Measurements from ENCODE around the gene TTC27. TPM values are rescaled to one million over a fixed set of nuclear protein-coding genes. Genes with fewer than 3 reads are reported as not detected.
A peak's percentile ranks its signal among the peaks of the same experiment; 100 is the strongest.

The TTC27 gene
- total RNA-seq: 10 to 100 TPM; 14.9 to 20.9 TPM

DNA sequence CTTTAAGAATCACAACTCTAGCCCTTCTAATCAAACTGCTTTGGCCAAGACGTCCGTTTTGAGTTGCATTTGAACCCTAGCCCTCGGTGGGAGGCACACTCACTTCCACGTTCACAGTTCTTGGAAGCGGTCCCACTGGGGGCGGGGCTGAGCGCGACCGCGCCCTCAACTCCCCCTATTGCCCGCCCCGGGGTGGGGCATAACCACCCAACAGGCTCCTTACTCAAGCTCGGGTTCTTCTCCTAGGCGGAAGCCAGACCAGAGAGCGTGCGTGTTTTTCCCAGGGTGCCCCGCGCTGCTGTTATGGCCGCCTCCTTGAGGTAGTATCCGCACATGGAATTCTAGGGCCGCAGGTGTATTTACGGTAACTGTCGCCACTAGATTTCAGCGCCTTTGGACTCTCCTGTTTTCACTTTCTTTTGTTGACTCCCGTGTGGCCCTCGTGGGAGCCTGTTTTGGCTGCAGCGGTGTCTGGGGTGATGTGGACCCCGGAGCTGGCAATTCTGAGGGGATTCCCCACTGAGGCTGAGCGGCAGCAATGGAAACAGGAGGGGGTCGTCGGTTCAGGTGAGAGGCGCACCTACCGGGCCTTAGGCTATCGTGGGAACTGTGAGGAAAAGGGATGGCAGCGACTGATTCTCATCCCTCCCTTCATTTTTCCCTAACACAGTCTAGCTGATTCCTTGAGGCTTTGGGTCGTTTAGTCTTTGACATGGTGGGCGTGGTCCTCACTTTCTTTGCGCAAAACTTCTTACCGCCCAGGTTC is at the start of gene TTC27:
TTC27 (plus strand) TSS at position 237 of the 766 bp plus-strand sequence; CDS start at position 480, 243 bp downstream.
- Mint-ChIP-seq H3K27me3 (ENCODE audit: low read depth) (no peaks in the 10 kb centered on the region), H3K4me1 (ENCODE audit: low read depth) (peaks cover 24% of the 10 kb centered on the region), H3K9me3 (ENCODE audit: insufficient read depth) (no peaks in the 10 kb centered on the region), H3K4me3 (peak within 1 kb of the TSS; percentile 94), H3K27ac (peak within 1 kb of the TSS; percentile 82), H3K36me3 (ENCODE audit: low read depth) (peaks cover 16% of the 10 kb centered on the region)
- peak; percentile 97 for DNase-seq
- ChIA-PET POLR2A (interaction anchor here (0.6 to 1.2 kb wide), 2 partner anchors 9 to 47 kb away, joined by 3 to 6 read pairs; no protein-coding TSS in a partner anchor), CTCF (interaction anchor here (0.6 to 1.0 kb wide), 2 partner anchors 51 to 68 kb away, joined by 3 to 4 read pairs; no protein-coding TSS in a partner anchor)
- peak; percentile 100 for ATAC-seq

DNA sequence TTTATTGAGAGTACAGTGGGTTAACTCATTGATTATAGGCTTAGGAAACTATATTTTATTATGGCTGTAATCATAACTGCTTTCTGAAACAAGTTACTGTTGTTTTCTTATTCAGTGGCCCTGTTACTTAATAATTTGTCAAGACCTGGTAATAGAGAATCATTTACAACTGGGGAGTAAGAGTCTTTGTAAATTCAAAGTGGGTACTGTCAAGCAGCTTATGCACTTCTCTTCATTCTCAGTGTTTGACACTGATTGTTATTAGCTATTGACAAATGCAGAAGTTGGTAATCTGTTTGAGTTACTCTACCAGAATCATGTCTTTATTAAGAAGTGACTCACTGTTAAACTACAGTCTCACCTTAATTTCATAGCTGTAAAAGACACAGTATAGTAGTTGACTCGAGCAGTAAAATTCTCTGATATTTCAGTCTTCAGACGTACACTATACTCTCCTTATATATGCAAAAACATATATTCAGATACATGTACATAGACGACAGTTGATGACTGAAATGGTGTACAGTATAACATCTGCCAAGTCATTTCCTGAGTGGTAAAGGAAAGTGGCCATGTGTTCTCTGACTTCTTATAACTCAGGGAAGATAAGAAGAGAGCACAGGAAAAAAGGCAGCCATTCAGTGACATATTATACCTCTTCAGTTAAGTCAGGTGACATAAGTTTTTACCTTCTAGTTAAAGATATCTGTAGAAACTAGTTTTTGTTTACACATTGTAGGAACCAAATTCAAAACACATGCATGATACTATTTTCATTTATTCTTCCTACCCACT is 36.0 kb upstream of the TTC27 start:
- ATAC-seq: peak; percentile 94
- ChIA-PET CTCF (interaction anchor here (1.0 kb wide), 1 partner anchor 13 kb away, joined by 4 read pairs; no protein-coding TSS in a partner anchor), POLR2A (interaction anchor here (1.0 to 1.1 kb wide), 2 partner anchors 9 to 19 kb away, joined by 4 to 5 read pairs; no protein-coding TSS in a partner anchor)
- H3K4me1 Mint-ChIP-seq (ENCODE audit: low read depth): peaks cover 22% of the 10 kb centered on the region
- peak overlapping the region; percentile 24 for H3K4me3 Mint-ChIP-seq
- no peaks in the 10 kb centered on the region for H3K9me3 Mint-ChIP-seq (ENCODE audit: insufficient read depth)
- peak overlapping the region; percentile 81 for H3K27ac Mint-ChIP-seq
- H3K36me3 Mint-ChIP-seq (ENCODE audit: low read depth): peaks cover 45% of the 10 kb centered on the region
- H3K27me3 Mint-ChIP-seq (ENCODE audit: low read depth): no peaks in the 10 kb centered on the region
- DNase-seq: peak; percentile 26

DNA sequence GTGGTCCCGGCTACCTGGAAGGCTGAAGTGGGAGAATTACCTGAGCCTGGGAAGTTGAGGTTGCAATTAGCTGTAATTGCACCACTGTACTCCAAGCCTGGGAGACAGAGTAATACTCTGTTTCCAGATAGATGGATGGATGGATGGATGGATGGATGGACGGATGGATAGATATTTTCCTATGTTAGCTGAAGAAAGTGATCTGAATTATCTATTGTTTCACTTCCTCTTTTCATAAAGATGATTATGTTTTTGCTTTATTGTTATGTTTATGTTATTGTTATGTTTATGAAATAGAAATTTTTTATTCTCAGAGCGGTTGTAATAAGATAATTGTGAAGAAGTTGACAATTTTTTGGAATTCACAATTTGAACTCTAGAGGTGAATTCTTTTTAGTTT is 33.3 kb upstream of the TTC27 start:
- H3K27me3 Mint-ChIP-seq (ENCODE audit: low read depth): no peaks in the 10 kb centered on the region
- POLR2A ChIA-PET: no interaction called here
- peaks cover 22% of the 10 kb centered on the region for H3K4me1 Mint-ChIP-seq (ENCODE audit: low read depth)
- ATAC-seq (no peak), DNase-seq (no peak)
- no peak overlapping the region for H3K27ac Mint-ChIP-seq
- H3K4me3 Mint-ChIP-seq: no peak overlapping the region
- H3K9me3 Mint-ChIP-seq (ENCODE audit: insufficient read depth): no peaks in the 10 kb centered on the region
- H3K36me3 Mint-ChIP-seq (ENCODE audit: low read depth): peaks cover 54% of the 10 kb centered on the region
- CTCF ChIA-PET: no interaction called here

DNA sequence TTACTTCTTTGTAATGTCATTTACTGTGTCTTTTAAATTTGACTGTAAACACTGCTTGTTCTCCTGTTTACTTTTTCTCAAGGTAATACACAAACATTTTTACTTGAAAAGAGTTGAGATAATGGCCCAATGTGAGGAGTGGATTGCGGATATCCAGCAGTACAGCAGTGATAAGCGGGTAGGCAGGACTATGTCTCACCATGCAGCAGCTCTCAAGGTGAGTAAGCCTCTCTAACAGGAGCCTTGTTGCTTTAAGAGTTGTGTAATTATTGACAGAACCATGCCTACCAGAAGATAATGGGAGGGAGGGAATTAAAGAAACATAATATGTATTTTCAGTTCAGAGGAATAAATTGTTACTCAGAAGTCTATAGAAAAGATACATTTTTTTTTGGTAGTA is 16.5 kb upstream of the TTC27 start:
- Mint-ChIP-seq H3K27me3 (ENCODE audit: low read depth) (no peaks in the 10 kb centered on the region), H3K4me3 (no peak overlapping the region), H3K27ac (no peak overlapping the region), H3K9me3 (ENCODE audit: insufficient read depth) (no peaks in the 10 kb centered on the region), H3K36me3 (ENCODE audit: low read depth) (peaks cover 51% of the 10 kb centered on the region), H3K4me1 (ENCODE audit: low read depth) (no peaks in the 10 kb centered on the region)
- ChIA-PET POLR2A (no interaction called here), CTCF (no interaction called here)
- DNase-seq (no peak), ATAC-seq (no peak)

DNA sequence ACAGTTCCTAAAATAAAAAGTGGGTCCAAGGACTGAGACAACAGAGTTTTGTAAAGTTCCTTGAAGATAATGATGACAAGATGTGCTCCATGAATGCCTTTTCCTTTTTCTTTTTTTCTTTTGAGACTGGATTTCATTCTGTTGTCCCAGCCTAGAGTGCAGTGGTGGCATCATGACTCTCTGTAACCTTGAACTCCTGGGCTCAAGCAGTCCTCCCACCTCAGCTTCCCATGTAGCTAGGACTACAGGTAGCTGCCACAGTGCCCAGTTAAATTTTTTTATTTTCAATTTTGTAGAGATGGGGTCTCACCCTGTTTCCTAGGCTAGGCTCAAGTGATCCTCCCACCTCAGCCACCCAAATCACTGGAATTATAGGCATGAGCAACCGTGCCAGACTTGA is 16.1 kb upstream of the TTC27 start:
- DNase-seq (no peak), ATAC-seq (no peak)
- no peaks in the 10 kb centered on the region for H3K9me3 Mint-ChIP-seq (ENCODE audit: insufficient read depth)
- ChIA-PET CTCF (no interaction called here), POLR2A (no interaction called here)
- H3K27ac Mint-ChIP-seq: no peak overlapping the region
- no peaks in the 10 kb centered on the region for H3K27me3 Mint-ChIP-seq (ENCODE audit: low read depth)
- peaks cover 51% of the 10 kb centered on the region for H3K36me3 Mint-ChIP-seq (ENCODE audit: low read depth)
- no peaks in the 10 kb centered on the region for H3K4me1 Mint-ChIP-seq (ENCODE audit: low read depth)
- no peak overlapping the region for H3K4me3 Mint-ChIP-seq

DNA sequence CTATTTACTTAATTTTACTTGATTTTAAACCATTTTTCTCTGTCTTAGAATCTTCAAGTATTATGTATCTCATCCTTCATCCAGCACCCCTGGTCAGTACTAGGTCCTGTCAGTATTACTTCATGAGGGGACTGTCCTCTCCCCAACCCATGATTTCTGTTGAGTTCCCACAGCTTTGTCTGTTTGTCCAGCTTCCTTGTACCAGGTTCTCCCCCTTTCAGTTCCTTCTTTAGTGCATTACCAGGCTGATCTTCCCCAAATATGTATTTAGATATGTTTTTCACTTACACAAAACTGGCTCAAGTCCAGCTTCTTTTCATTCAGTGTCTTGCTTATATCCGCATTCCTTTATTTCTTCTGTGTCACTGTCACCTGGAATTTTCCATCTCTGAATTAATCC is 13.8 kb upstream of the TTC27 start:
- no peak overlapping the region for H3K27ac Mint-ChIP-seq
- DNase-seq (no peak), ATAC-seq (no peak)
- ChIA-PET CTCF (interaction anchor here (2.2 kb wide), 1 partner anchor 10 kb away, joined by 5 read pairs; no protein-coding TSS in a partner anchor), POLR2A (no interaction called here)
- H3K9me3 Mint-ChIP-seq (ENCODE audit: insufficient read depth): no peaks in the 10 kb centered on the region
- H3K36me3 Mint-ChIP-seq (ENCODE audit: low read depth): peaks cover 49% of the 10 kb centered on the region
- H3K4me3 Mint-ChIP-seq: no peak overlapping the region
- H3K4me1 Mint-ChIP-seq (ENCODE audit: low read depth): peaks cover 2% of the 10 kb centered on the region
- H3K27me3 Mint-ChIP-seq (ENCODE audit: low read depth): no peaks in the 10 kb centered on the region

DNA sequence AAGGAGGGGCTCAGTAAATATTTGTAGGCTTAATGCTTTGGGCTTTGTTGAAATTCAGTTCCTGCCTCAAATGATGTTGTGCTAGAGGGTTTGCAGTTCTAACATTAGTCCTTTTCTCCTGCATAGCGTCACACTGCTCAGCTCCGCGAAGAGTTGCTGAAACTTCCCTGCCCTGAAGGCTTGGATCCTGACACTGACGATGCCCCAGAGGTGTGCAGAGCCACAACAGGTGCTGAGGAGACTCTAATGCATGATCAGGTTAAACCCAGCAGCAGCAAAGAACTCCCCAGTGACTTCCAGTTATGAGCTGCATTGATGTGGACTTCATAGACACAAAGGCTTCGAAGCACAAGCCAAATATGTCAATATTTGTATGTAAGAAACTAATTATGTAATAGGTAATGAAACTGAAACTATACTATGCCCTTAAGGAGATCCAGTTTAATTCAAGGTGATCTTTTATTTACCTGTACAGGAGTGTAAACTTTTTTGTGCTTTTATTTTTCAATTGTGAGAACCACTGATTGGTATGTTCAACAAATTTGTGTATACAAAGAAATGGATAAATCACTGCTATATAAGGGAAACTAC is 10.2 kb upstream of the TTC27 start:
- CTCF ChIA-PET: no interaction called here
- POLR2A ChIA-PET: no interaction called here
- H3K27ac Mint-ChIP-seq: no peak overlapping the region
- no peak for DNase-seq
- no peak for ATAC-seq
- peaks cover 2% of the 10 kb centered on the region for H3K4me1 Mint-ChIP-seq (ENCODE audit: low read depth)
- H3K27me3 Mint-ChIP-seq (ENCODE audit: low read depth): no peaks in the 10 kb centered on the region
- H3K36me3 Mint-ChIP-seq (ENCODE audit: low read depth): peaks cover 39% of the 10 kb centered on the region
- H3K4me3 Mint-ChIP-seq: no peak overlapping the region
- H3K9me3 Mint-ChIP-seq (ENCODE audit: insufficient read depth): no peaks in the 10 kb centered on the region

DNA sequence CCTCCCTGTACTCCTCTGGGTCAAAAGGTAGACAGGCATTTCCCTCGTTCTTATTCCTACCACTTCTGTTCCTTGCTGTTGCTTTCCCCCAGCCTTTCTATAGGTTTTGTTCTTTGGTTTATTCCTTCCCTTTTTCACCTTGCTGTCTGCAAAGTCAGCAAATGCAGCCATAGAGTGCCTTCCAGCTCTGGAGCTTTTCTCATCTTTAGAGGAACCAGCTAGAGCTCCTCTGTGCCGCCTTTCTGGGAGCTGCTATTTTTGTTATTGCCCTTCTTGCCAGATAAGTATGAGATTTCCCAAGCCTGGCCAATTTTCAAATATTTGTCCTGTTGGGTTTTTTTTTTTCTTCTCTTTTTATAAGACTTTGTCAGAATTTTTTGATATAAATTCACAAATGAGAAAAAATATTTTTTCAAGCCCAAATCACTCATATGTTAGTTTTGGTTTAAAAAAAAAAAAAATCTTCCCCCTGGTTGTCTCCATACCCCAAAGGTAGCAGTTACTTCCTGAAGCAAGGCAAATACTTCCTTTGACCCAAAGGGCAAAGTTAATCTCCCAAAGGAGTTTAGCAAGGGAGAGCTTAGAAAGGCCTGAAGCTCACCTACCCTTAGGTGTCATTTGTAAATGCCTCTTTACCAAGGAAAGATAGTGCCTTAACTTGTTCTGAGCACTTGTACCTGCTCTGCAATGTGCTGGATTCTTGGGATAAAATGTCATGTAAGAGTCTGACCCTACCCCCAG is 5.1 kb upstream of the TTC27 start:
- no peaks in the 10 kb centered on the region for H3K9me3 Mint-ChIP-seq (ENCODE audit: insufficient read depth)
- POLR2A ChIA-PET: no interaction called here
- DNase-seq: no peak
- peaks cover 8% of the 10 kb centered on the region for H3K4me1 Mint-ChIP-seq (ENCODE audit: low read depth)
- CTCF ChIA-PET: no interaction called here
- no peak overlapping the region for H3K4me3 Mint-ChIP-seq
- H3K27me3 Mint-ChIP-seq (ENCODE audit: low read depth): no peaks in the 10 kb centered on the region
- ATAC-seq: no peak
- H3K27ac Mint-ChIP-seq: no peak overlapping the region
- peaks cover 17% of the 10 kb centered on the region for H3K36me3 Mint-ChIP-seq (ENCODE audit: low read depth)

DNA sequence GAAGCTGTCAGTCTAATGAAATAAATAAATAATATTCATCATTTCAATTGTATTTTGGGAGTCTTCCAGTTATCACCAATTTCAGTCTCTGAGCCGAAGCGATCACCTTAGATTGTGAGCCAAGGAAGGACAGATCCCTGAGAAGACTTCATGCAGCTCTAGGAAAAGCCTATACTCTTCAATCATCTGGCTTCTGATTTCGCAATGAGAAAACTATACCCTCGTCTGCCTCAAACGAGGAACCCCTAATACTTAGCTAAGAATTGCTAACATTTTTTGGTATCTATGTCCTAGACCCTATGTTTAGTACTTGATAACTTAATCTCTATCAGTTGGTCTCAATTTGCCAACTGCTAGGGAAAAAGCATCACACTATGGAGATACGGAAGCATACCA is 4.5 kb upstream of the TTC27 start:
- no peak overlapping the region for H3K27ac Mint-ChIP-seq
- ATAC-seq (no peak), DNase-seq (no peak)
- ChIA-PET POLR2A (no interaction called here), CTCF (no interaction called here)
- H3K4me1 Mint-ChIP-seq (ENCODE audit: low read depth): peaks cover 8% of the 10 kb centered on the region
- H3K27me3 Mint-ChIP-seq (ENCODE audit: low read depth): no peaks in the 10 kb centered on the region
- H3K36me3 Mint-ChIP-seq (ENCODE audit: low read depth): peaks cover 15% of the 10 kb centered on the region
- H3K4me3 Mint-ChIP-seq: no peak overlapping the region
- no peaks in the 10 kb centered on the region for H3K9me3 Mint-ChIP-seq (ENCODE audit: insufficient read depth)

DNA sequence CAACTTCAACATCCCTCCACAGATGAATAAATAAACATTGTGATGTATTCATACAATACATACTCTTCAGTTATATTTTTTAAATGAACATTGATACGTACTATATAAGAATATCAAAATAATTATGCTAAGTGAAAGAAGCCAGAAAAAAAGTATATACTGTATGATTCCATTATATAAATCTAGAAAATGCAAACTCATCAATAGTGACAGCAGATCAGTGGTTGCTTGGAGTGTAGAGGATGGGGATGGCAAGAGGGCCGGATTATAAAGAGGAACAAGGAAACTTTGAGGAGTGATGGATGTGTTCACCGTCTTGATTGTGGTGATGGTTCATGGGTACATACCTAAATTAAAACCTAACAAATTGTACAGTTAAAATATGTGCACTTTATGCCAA is 3.0 kb upstream of the TTC27 start:
- H3K36me3 Mint-ChIP-seq (ENCODE audit: low read depth): peaks cover 17% of the 10 kb centered on the region
- H3K27ac Mint-ChIP-seq: no peak overlapping the region
- H3K9me3 Mint-ChIP-seq (ENCODE audit: insufficient read depth): no peaks in the 10 kb centered on the region
- ATAC-seq (no peak), DNase-seq (no peak)
- peaks cover 16% of the 10 kb centered on the region for H3K4me1 Mint-ChIP-seq (ENCODE audit: low read depth)
- ChIA-PET CTCF (no interaction called here), POLR2A (no interaction called here)
- no peak overlapping the region for H3K4me3 Mint-ChIP-seq
- H3K27me3 Mint-ChIP-seq (ENCODE audit: low read depth): no peaks in the 10 kb centered on the region

DNA sequence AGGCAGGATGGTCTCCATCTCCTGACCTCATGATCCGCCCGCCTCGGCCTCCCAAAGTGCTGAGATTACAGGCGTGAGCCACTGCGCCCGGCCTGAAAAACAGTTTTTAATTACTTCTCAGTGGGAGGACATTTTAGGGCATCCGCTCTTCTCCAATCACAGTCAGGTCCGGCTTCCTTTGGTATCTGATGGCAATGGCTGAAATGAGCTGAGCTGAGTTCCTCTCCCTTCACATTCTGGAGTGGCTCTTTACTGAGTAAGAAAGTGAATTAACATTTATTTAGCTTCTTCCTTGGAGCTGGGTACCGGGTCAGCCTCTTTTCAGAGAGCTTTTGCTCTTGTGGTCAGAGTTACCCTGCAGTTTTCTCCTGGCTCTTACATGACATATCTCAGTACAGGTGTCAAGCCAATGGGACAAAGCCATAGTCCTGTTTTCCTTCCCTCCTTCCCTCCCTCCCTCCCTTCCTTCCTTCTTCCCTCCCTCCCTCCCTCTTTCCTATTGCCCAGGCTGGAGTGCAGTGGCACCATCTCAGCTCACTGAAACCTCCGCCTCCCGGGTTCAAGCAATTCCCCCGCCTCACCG is 1.1 kb upstream of the TTC27 start:
- Mint-ChIP-seq H3K9me3 (ENCODE audit: insufficient read depth) (no peaks in the 10 kb centered on the region), H3K4me1 (ENCODE audit: low read depth) (peaks cover 20% of the 10 kb centered on the region), H3K36me3 (ENCODE audit: low read depth) (peaks cover 23% of the 10 kb centered on the region), H3K27me3 (ENCODE audit: low read depth) (no peaks in the 10 kb centered on the region), H3K27ac (no peak overlapping the region), H3K4me3 (peak overlapping the region; percentile 94)
- CTCF ChIA-PET: no interaction called here
- POLR2A ChIA-PET: no interaction called here
- ATAC-seq (no peak), DNase-seq (no peak)

Data from activated CD8-positive, alpha-beta T cell treated with anti-CD3 and anti-CD28 coated beads, Interleukin-2, amount 10 ng/mL, durations not matched to agents 7 days and 5 days (primary cell).